ENCODE measurements around the gene DRD4.
A peak's percentile ranks its signal among the peaks of the same experiment; 100 is the strongest.

Gene DRD4

GRCh38 chr11:636511-637332 is at the start of gene DRD4:
DRD4 (plus strand) TSS chr11:637269; CDS start chr11:637305, 36 bp downstream.
- no peak for DNase-seq (ENCODE audit: low read depth in 2 of 2)

- no peak for DNase-seq (ENCODE audit: low read depth in 2 of 2)
Measured at GRCh38 chr11:587546-587945, 49.5 kb upstream of the DRD4 start.

- peak in 1 of 2 donors; percentile 44 for DNase-seq (ENCODE audit: low read depth in 2 of 2)
Measured at GRCh38 chr11:587978-588380, 49.1 kb upstream of the DRD4 start.

- no peak for DNase-seq (ENCODE audit: low read depth in 2 of 2)
Measured at GRCh38 chr11:589798-590197, 47.3 kb upstream of the DRD4 start.

- DNase-seq (ENCODE audit: low read depth in 2 of 2): no peak
Measured at GRCh38 chr11:590997-591396, 46.1 kb upstream of the DRD4 start.

GRCh38 chr11:592501-592900 is 44.6 kb upstream of the DRD4 start:
- DNase-seq (ENCODE audit: low read depth in 2 of 2): no peak

- DNase-seq (ENCODE audit: low read depth in 2 of 2): no peak
Measured at GRCh38 chr11:592918-593317, 44.2 kb upstream of the DRD4 start.

GRCh38 chr11:593347-593746 is 43.7 kb upstream of the DRD4 start:
- DNase-seq (ENCODE audit: low read depth in 2 of 2): no peak

GRCh38 chr11:595400-595799 is 41.7 kb upstream of the DRD4 start:
- no peak for DNase-seq (ENCODE audit: low read depth in 2 of 2)

- no peak for DNase-seq (ENCODE audit: low read depth in 2 of 2)
Measured at GRCh38 chr11:596374-596773, 40.7 kb upstream of the DRD4 start.

- DNase-seq (ENCODE audit: low read depth in 2 of 2): no peak
Measured at GRCh38 chr11:597166-597725, 39.8 kb upstream of the DRD4 start.

GRCh38 chr11:598005-598680 is 38.9 kb upstream of the DRD4 start:
- no peak for DNase-seq (ENCODE audit: low read depth in 2 of 2)

- DNase-seq (ENCODE audit: low read depth in 2 of 2): no peak
Measured at GRCh38 chr11:601573-602245, 35.4 kb upstream of the DRD4 start.

GRCh38 chr11:603154-603553 is 33.9 kb upstream of the DRD4 start:
- DNase-seq (ENCODE audit: low read depth in 2 of 2): no peak

- no peak for DNase-seq (ENCODE audit: low read depth in 2 of 2)
Measured at GRCh38 chr11:605286-606129, 31.6 kb upstream of the DRD4 start.

- DNase-seq (ENCODE audit: low read depth in 2 of 2): no peak
Measured at GRCh38 chr11:606245-606644, 30.8 kb upstream of the DRD4 start.

- no peak for DNase-seq (ENCODE audit: low read depth in 2 of 2)
Measured at GRCh38 chr11:607020-607780, 29.9 kb upstream of the DRD4 start.

- no peak for DNase-seq (ENCODE audit: low read depth in 2 of 2)
Measured at GRCh38 chr11:607971-608659, 29.0 kb upstream of the DRD4 start.

- no peak for DNase-seq (ENCODE audit: low read depth in 2 of 2)
Measured at GRCh38 chr11:608791-609251, 28.2 kb upstream of the DRD4 start.

GRCh38 chr11:609341-609811 is 27.7 kb upstream of the DRD4 start:
- DNase-seq (ENCODE audit: low read depth in 2 of 2): no peak
